Measurements from ENCODE around the gene RHOJ.

DNA sequence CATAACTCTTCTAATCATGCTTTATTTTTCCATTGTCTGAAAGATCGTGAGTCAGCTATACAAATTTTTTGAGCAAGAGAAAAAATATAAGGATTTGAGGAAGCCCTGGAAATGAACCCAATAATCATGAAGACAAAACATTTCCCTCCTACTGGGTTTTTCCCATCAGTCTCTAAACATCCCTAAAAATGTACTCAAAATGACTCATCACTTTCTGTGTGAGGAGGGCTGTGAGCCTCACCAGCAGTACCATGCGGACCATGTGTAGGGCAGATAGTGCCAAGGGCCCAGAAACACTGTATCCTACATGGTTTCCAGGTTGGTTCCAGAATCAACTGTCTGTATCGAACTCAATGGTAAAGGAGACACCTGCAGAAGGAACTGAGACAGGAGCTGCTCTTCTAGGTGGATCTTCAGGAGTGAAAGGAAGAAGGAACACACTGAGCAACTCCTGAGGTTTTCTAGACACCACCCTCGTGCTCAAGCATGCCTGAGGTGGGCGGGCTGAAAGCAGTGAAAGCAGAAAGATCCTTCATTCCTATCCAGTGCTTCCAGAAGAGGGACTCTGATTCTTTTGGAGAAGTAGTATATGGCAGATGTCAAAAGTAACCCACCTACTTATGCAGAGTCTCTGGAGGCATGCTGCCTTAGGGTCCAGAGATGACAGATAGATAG is 48.6 kb upstream of the RHOJ start:
- TF ChIP-seq, protein P1, sequence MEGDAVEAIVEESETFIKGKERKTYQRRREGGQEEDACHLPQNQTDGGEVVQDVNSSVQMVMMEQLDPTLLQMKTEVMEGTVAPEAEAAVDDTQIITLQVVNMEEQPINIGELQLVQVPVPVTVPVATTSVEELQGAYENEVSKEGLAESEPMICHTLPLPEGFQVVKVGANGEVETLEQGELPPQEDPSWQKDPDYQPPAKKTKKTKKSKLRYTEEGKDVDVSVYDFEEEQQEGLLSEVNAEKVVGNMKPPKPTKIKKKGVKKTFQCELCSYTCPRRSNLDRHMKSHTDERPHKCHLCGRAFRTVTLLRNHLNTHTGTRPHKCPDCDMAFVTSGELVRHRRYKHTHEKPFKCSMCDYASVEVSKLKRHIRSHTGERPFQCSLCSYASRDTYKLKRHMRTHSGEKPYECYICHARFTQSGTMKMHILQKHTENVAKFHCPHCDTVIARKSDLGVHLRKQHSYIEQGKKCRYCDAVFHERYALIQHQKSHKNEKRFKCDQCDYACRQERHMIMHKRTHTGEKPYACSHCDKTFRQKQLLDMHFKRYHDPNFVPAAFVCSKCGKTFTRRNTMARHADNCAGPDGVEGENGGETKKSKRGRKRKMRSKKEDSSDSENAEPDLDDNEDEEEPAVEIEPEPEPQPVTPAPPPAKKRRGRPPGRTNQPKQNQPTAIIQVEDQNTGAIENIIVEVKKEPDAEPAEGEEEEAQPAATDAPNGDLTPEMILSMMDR (conservative IDR thresholded peaks at IDR 0.05; ENCODE audit: low read depth, low read length) = no peak
- no peak for TF ChIP-seq EZH2 (IDR thresholded peaks at IDR 0.05; ENCODE audit: borderline replicate concordance, low read depth, low read length, poor library complexity, severe bottlenecking)
